ENCODE data around the gene ASB16. TPM values are rescaled to one million over a fixed set of nuclear protein-coding genes. Genes with fewer than 3 reads are reported as not detected.
A peak's percentile ranks its signal among the peaks of the same experiment; 100 is the strongest.

Gene ASB16
- total RNA-seq, 2 donors from 2014 or later = 8.3 TPM

DNA sequence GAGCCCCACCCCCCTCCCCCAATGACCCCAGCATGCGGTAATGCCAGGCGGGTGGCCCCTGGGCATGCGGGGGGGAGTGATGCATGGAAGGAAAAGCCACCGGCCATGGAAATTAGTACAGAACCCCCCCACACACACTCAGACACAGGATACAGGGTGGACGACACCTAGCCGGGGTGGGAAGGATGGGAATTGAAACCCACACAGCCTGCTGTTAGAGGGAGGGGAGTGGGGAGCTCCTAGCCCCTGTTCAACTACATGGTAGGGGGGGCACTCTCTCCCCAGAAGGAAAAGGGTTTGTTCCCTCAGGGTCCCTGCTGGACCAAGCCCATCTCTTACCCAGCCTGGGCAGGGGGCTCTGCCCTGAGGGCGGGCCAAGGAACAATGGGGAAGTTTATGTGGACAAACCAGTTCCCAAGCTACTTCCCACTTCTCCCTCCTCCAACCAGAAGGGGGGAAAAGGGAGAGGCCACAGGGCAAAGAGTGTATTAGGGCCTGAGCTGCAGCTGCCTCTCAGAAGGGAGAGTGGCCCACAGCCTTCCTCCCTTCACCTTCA lies 21.5 kb downstream of the ASB16 start:
- TF ChIP-seq, protein P1, sequence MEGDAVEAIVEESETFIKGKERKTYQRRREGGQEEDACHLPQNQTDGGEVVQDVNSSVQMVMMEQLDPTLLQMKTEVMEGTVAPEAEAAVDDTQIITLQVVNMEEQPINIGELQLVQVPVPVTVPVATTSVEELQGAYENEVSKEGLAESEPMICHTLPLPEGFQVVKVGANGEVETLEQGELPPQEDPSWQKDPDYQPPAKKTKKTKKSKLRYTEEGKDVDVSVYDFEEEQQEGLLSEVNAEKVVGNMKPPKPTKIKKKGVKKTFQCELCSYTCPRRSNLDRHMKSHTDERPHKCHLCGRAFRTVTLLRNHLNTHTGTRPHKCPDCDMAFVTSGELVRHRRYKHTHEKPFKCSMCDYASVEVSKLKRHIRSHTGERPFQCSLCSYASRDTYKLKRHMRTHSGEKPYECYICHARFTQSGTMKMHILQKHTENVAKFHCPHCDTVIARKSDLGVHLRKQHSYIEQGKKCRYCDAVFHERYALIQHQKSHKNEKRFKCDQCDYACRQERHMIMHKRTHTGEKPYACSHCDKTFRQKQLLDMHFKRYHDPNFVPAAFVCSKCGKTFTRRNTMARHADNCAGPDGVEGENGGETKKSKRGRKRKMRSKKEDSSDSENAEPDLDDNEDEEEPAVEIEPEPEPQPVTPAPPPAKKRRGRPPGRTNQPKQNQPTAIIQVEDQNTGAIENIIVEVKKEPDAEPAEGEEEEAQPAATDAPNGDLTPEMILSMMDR (IDR thresholded peaks at IDR 0.05) = no peak
- Histone ChIP-seq H3K27me3 (no peaks in the 10 kb centered on the region), H3K36me3 (peaks cover 55% of the 10 kb centered on the region), H3K4me1 (peaks cover 0 to 14% of the 10 kb centered on the region in 2 donors), H3K27ac (no peak overlapping the region), H3K4me3 (no peak overlapping the region), H3K9me3 (no peaks in the 10 kb centered on the region)
- DNase-seq (ENCODE audit: low spot score) = no peak

DNA sequence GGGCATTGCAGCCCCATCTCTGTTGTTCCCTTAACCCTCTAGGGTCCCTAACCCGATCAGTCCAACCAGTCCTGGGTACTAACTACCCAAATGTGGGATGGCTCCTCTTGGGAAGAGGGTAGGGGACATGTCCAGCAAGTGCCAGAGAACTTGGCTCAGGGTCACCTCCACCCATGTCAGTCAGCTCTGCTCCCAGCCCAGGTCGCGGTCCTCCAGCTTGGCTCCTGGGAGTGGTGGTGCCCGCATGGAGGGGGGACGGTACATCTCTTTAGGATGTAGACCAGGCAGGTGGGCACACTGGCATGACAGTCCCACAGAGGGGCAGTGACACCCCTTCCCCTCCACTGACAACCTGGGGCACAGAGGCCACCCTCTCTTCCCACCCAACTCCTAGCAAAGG lies 22.2 kb downstream of the ASB16 start:
- DNase-seq (ENCODE audit: low spot score) = no peak
- Histone ChIP-seq H3K27me3 (no peaks in the 10 kb centered on the region), H3K36me3 (peaks cover 61% of the 10 kb centered on the region), H3K4me3 (no peak overlapping the region), H3K27ac (no peak overlapping the region), H3K4me1 (peaks cover 0 to 17% of the 10 kb centered on the region in 2 donors), H3K9me3 (no peaks in the 10 kb centered on the region)
- TF ChIP-seq, protein P1 (IDR thresholded peaks at IDR 0.05) = no peak

DNA sequence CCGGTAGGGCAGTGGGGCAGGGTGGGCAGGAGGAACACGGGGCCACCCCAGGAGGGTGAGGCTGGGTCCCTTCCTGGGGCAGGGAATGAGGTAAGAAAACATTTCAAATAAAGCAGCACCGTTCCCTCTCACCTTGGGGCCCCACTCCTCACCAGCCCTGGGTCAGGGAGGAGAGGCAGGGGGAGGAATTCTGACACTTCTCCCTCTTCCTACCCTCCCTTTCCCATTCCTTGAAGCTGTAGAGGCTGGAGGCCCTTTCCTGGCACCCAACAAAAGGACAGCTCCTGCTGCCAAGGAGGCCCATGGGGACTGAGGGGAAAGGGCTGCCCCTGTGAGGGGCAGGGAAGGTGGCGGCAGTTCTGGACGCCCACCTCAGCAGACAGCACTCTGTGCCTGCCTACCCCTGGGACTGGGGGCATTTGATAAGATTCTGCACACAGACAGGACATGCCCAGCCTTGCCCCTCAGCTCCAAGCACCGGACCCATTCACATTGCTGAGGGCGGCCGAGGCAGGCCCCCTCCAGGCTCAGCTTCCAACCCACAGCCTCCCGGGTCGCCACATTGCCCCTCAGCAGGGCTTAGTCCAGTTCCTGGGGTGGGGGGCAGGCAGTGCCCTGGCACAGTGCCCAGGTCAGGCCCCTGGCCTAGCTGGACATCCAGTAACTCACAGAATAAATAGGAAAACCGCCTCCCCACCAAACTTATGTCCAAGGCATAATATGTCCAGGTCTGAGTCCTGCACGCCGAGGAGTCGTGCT lies 23.0 kb downstream of the ASB16 start:
- no peak for DNase-seq (ENCODE audit: low spot score)
- no peaks in the 10 kb centered on the region for H3K27me3 ChIP-seq
- H3K27ac ChIP-seq = no peak overlapping the region
- H3K4me3 ChIP-seq = no peak overlapping the region
- H3K9me3 ChIP-seq = no peaks in the 10 kb centered on the region
- peaks cover 0 to 17% of the 10 kb centered on the region in 2 donors for H3K4me1 ChIP-seq
- TF ChIP-seq, protein P1 (IDR thresholded peaks at IDR 0.05) = no peak
- H3K36me3 ChIP-seq = peaks cover 61% of the 10 kb centered on the region

DNA sequence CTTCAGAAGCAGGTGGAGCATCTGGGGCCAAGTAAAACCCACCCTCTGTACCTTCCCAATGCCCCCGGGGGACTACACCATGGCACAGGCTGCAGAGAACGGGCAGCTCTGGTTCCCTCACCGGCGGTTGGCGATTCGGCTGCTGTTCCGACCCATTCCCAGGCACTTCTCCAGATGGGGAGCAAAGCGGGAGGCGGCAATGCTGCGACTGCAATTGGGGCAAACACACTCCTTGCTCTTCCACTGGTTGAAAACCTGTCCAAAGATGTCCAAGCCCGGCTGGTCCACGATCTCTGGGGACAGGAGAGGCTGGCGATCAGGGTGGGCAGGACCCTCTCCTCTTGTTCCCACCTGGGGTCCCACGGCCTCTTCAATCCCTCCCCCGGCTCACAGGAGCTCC lies 26.6 kb downstream of the ASB16 start:
- H3K4me1 ChIP-seq = peaks cover 0 to 30% of the 10 kb centered on the region in 2 donors
- no peak for DNase-seq (ENCODE audit: low spot score)
- TF ChIP-seq, protein P1 (IDR thresholded peaks at IDR 0.05) = no peak
- no peaks in the 10 kb centered on the region for H3K9me3 ChIP-seq
- no peaks in the 10 kb centered on the region for H3K27me3 ChIP-seq
- H3K27ac ChIP-seq = no peak overlapping the region
- H3K4me3 ChIP-seq = no peak overlapping the region
- peaks cover 41% of the 10 kb centered on the region for H3K36me3 ChIP-seq

DNA sequence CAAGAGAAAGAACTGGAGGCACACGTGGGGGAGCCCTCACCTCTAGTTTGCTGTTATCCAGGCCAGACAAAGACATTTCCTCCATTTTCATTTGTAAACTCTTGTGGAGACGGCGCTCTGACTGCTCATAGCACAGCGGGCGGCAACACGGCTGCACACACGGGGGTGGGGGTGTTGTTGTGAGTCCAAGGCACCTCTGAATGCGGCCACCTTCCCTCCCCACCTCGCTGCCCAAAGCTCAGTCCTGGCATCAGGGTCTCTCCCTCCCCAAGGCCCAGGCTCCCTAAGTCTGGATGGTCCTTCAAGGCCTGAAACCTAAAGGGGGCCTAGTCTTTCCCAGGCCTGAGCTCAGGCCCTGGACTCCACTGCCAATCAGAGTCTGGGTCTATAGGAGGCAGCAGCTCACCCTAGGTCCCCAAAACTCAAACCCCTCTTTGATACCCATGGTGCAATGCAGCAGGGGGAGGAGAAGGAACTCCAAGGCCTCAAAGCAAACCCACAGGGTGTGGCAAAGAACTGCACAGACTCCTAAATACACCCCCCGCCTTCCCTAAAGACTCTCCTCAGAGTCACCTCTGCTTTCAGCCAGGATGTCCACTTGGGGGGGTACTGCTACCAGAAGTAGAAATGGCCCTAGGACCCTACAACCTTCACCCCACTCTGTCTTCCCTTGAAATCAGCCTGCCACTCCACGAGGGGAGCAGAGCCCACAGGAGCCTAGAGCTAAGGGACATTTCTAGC lies 27.6 kb downstream of the ASB16 start:
- peaks cover 40% of the 10 kb centered on the region for H3K36me3 ChIP-seq
- TF ChIP-seq, protein P1 (IDR thresholded peaks at IDR 0.05) = no peak
- peaks cover 0 to 32% of the 10 kb centered on the region in 2 donors for H3K4me1 ChIP-seq
- peak; percentile 68 for DNase-seq (ENCODE audit: low spot score)
- H3K9me3 ChIP-seq = no peaks in the 10 kb centered on the region
- H3K27me3 ChIP-seq = no peaks in the 10 kb centered on the region
- H3K4me3 ChIP-seq = peak overlapping the region; percentile 81 to 94
- H3K27ac ChIP-seq = peak overlapping the region; percentile 94 to 99

Data from right atrium auricular region (tissue), 2 donors.